HG02763 (cell line): ENCODE data around the gene FMNL3.
"Not testable (repeated sequence)": the region's sequence is repeated elsewhere in the genome, so short reads cannot be mapped to it uniquely, and the experiment has no call there.

Experiments
- ATAC-seq: cut with Tn5 transposase; IDR thresholded peaks from one replicate; pipeline ENCODE4 v1.9.1; 2021; ENCODE audit warnings: mild to moderate bottlenecking, moderate library complexity; ENCODE audit not compliant: unreplicated experiment

The FMNL3 gene

GRCh38 chr12:49713952-49714351 is 6.7 kb upstream of the FMNL3 start:
- not testable (repeated sequence) for ATAC-seq

- no peak for ATAC-seq
Observed at GRCh38 chr12:49708851-49709250, 1.6 kb upstream of the FMNL3 start.

- no peak for ATAC-seq
Observed at GRCh38 chr12:49707812-49708147, 575 bp upstream of the FMNL3 start.

GRCh38 chr12:49706351-49707127 is 666 bp downstream of the FMNL3 start:
- no peak for ATAC-seq

GRCh38 chr12:49705479-49706134 is 1.6 kb downstream of the FMNL3 start:
- ATAC-seq = no peak

- no peak for ATAC-seq
Observed at GRCh38 chr12:49703647-49704137, 3.5 kb downstream of the FMNL3 start.

- ATAC-seq = no peak
Observed at GRCh38 chr12:49702676-49703215, 4.5 kb downstream of the FMNL3 start.

- ATAC-seq = no peak
Observed at GRCh38 chr12:49702009-49702408, 5.2 kb downstream of the FMNL3 start.

GRCh38 chr12:49698619-49699545 is 8.3 kb downstream of the FMNL3 start:
- ATAC-seq = peak; percentile 68

- no peak for ATAC-seq
Observed at GRCh38 chr12:49697808-49698207, 9.4 kb downstream of the FMNL3 start.

- no peak for ATAC-seq
Observed at GRCh38 chr12:49696723-49697122, 10.5 kb downstream of the FMNL3 start.

GRCh38 chr12:49693931-49694444 is 13.2 kb downstream of the FMNL3 start:
- ATAC-seq = no peak

GRCh38 chr12:49692851-49693250 is 14.4 kb downstream of the FMNL3 start:
- ATAC-seq = no peak

- no peak for ATAC-seq
Observed at GRCh38 chr12:49689785-49690184, 17.4 kb downstream of the FMNL3 start.

- no peak for ATAC-seq
Observed at GRCh38 chr12:49689237-49689636, 18.0 kb downstream of the FMNL3 start.

GRCh38 chr12:49687941-49688340 is 19.3 kb downstream of the FMNL3 start:
- ATAC-seq = no peak

- no peak for ATAC-seq
Observed at GRCh38 chr12:49684310-49684854, 22.8 kb downstream of the FMNL3 start.

- ATAC-seq = no peak
Observed at GRCh38 chr12:49683599-49684309, 23.5 kb downstream of the FMNL3 start.

GRCh38 chr12:49680075-49680474 is 27.1 kb downstream of the FMNL3 start:
- no peak for ATAC-seq

GRCh38 chr12:49678711-49679110 is 28.5 kb downstream of the FMNL3 start:
- ATAC-seq = no peak
